Measurements from ENCODE around the gene OPALIN.

OPALIN gene

DNA sequence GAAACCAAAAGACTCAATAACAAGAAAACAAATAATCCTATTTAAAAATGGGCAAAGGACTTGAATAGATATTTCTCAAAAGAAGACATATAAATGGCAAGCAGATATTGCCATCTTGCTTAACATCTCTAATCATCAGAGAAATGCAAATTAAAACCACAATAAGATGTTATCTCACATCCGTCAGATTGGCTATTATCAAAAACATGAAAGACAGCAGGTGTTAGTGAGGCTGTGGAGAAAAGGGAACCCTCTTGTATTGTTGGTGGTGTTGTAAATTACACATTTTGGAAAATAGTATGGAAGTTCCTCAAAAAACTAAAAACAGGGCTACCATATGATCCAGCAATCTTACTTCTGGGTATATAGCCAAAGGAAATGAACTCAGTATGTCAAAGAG is 25.7 kb downstream of the OPALIN start:
- Histone ChIP-seq H3K4me3 (ENCODE audit: low read depth, low read length) (no peak overlapping the region), H3K9me3 (no peaks in the 10 kb centered on the region), H3K36me3 (no peaks in the 10 kb centered on the region), H3K4me1 (no peaks in the 10 kb centered on the region), H3K27me3 (no peaks in the 10 kb centered on the region; the same call in 1 of the 2 replicates)
- no peak for TF ChIP-seq CTCF (IDR thresholded peaks at IDR 0.05; ENCODE audit: low read depth, low read length)
- no peak for DNase-seq

GRCh38 chr10:96327462-96327861 is 31.3 kb downstream of the OPALIN start:
- no peak for TF ChIP-seq CTCF (IDR thresholded peaks at IDR 0.05; ENCODE audit: low read depth, low read length)
- Histone ChIP-seq H3K4me1 (no peaks in the 10 kb centered on the region), H3K4me3 (ENCODE audit: low read depth, low read length) (no peak overlapping the region), H3K27me3 (peaks cover 5% of the 10 kb centered on the region), H3K36me3 (no peaks in the 10 kb centered on the region), H3K9me3 (no peaks in the 10 kb centered on the region)
- DNase-seq, result no peak

- no peak for TF ChIP-seq CTCF (IDR thresholded peaks at IDR 0.05; ENCODE audit: low read depth, low read length)
- DNase-seq, result no peak
- no peaks in the 10 kb centered on the region for H3K36me3 ChIP-seq
- no peak overlapping the region for H3K4me3 ChIP-seq (ENCODE audit: low read depth, low read length)
- no peaks in the 10 kb centered on the region for H3K4me1 ChIP-seq
- no peaks in the 10 kb centered on the region for H3K9me3 ChIP-seq
- H3K27me3 ChIP-seq, result peaks cover 5% of the 10 kb centered on the region
These were observed 33.0 kb downstream of the OPALIN start for GRCh38 chr10:96325719-96326373.

DNA sequence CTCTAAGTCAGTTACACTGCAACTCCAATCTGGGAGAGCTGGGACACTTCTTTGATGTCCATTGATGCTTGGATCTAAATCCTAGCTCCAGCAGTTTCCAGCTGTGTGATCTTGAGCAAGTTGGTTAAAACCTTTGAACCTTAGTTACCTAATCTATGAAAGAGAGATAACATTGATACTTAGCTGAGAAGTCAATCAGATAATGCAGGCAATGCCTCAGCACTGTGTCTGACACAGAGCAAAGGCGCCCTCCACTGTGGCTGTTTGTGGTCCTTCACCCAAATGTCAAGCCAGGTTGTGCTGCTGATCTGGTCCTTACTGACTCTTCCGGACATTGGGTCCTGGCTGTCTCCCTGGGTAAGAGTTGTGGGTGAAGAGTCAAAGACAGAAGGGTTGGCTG is 34.4 kb downstream of the OPALIN start:
- no peak for DNase-seq
- Histone ChIP-seq H3K36me3 (no peaks in the 10 kb centered on the region), H3K4me1 (no peaks in the 10 kb centered on the region), H3K27me3 (peaks cover 5% of the 10 kb centered on the region), H3K9me3 (no peaks in the 10 kb centered on the region), H3K4me3 (ENCODE audit: low read depth, low read length) (no peak overlapping the region)
- no peak for TF ChIP-seq CTCF (IDR thresholded peaks at IDR 0.05; ENCODE audit: low read depth, low read length)

- Histone ChIP-seq H3K36me3 (no peaks in the 10 kb centered on the region), H3K4me3 (ENCODE audit: low read depth, low read length) (no peak overlapping the region), H3K9me3 (no peaks in the 10 kb centered on the region), H3K27me3 (peaks cover 5% of the 10 kb centered on the region), H3K4me1 (no peaks in the 10 kb centered on the region)
- no peak for DNase-seq
- TF ChIP-seq CTCF (IDR thresholded peaks at IDR 0.05; ENCODE audit: low read depth, low read length), result no peak
These were observed 36.5 kb downstream of the OPALIN start for GRCh38 chr10:96322275-96322674.

DNA sequence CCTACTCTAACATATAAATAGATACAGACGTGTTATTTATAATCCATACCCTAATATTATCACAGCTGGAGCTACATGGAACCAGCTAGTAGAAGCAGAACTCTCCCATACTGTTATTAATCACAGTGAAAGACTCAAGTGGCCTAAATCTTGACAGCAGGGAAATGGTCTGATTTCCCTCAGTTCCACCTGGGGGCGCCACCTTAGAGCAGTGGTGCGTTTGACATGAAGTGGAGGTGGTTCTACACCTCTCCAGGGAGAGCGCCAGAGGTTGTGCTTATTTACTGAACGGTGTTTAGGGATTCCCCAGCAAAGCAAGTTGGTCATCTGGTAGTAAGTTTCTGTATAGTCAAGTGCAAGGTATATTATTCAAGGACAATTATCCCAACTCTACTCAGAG is 37.0 kb downstream of the OPALIN start:
- DNase-seq, result no peak

More for the DNA sequence above, 37.0 kb downstream of the OPALIN start:
- Histone ChIP-seq H3K4me1 (no peaks in the 10 kb centered on the region), H3K4me3 (ENCODE audit: low read depth, low read length) (no peak overlapping the region), H3K27me3 (peaks cover 5% of the 10 kb centered on the region), H3K36me3 (no peaks in the 10 kb centered on the region), H3K9me3 (no peaks in the 10 kb centered on the region)
- TF ChIP-seq CTCF (IDR thresholded peaks at IDR 0.05; ENCODE audit: low read depth, low read length), result no peak
